ENCODE results near the gene NEUROG2.

- TF ChIP-seq EZH2 (IDR thresholded peaks at IDR 0.05) = no peak
- TF ChIP-seq POLR2AphosphoS5 (IDR thresholded peaks at IDR 0.05; ENCODE audit: borderline replicate concordance, low read depth, low read length) = no peak
- no peak for TF ChIP-seq FOXP2 (optimal IDR thresholded peaks at IDR 0.05; ENCODE audit: control extremely low read depth, extremely low read length, insufficient read depth)
Measured at GRCh38 chr4:112532267-112532666, 16.3 kb upstream of the NEUROG2 start.

Data from SK-N-MC (cell line).